HEK293T (cell line): ENCODE data around the gene OR2K2.
"Not testable (repeated sequence)": the region's sequence is repeated elsewhere in the genome, so short reads cannot be mapped to it uniquely, and the experiment has no call there.

ENCODE experiments used
- CTCF ChIA-PET: fragments of 350-600 bp; formaldehyde crosslinking; extraction: SDS; loops from one replicate; lab custom pipeline; 2021; ENCODE audit warnings: antibody characterized with exemption, inconsistent platforms; lab: Yijun Ruan, JAX
- POLR2A ChIA-PET: fragments of 350-600 bp; formaldehyde crosslinking; extraction: SDS; loops from one replicate; lab custom pipeline; 2020; ENCODE audit warnings: antibody characterized with exemption, inconsistent platforms; lab: Yijun Ruan, JAX
- DNase-seq: peaks from one replicate; pipeline ENCODE4 v3.0.0; 2012; ENCODE audit warnings: mixed read lengths; ENCODE audit errors: extremely low spot score
- ARNT ChIP-seq: fragments of 450-650 bp; IDR thresholded peaks from 2 replicates; pipeline ENCODE4 v1.6.1; 2017; ENCODE audit warnings: mild to moderate bottlenecking
- BHLHE40 ChIP-seq: fragments of 450-650 bp; IDR thresholded peaks from 2 replicates; pipeline ENCODE4 v1.6.1; 2016; ENCODE audit warnings: mild to moderate bottlenecking, moderate library complexity, borderline replicate concordance
- CTBP1 ChIP-seq: fragments of 450-650 bp; IDR thresholded peaks from 2 replicates; pipeline ENCODE4 v1.6.1; 2016; ENCODE audit warnings: borderline replicate concordance
- ELF4 ChIP-seq: fragments of 450-650 bp; IDR thresholded peaks from 2 replicates; pipeline ENCODE4 v1.6.1; 2017; ENCODE audit warnings: antibody characterized with exemption
- FOXA1 ChIP-seq: fragments of 450-650 bp; IDR thresholded peaks from 2 replicates; pipeline ENCODE4 v1.6.1; 2016; ENCODE audit warnings: mild to moderate bottlenecking
- FOXK2 ChIP-seq: fragments of 450-650 bp; IDR thresholded peaks from 2 replicates; pipeline ENCODE4 v1.6.1; 2016; ENCODE audit warnings: mild to moderate bottlenecking
- FOXM1 ChIP-seq: fragments of 450-650 bp; IDR thresholded peaks from 2 replicates; pipeline ENCODE4 v1.6.1; 2017; ENCODE audit warnings: mild to moderate bottlenecking, borderline replicate concordance
- HDGF ChIP-seq: fragments of 450-650 bp; IDR thresholded peaks from 2 replicates; pipeline ENCODE4 v1.6.1; 2017; ENCODE audit warnings: antibody characterized with exemption, borderline replicate concordance
- L3MBTL2 ChIP-seq: fragments of 450-650 bp; conservative IDR thresholded peaks from 2 replicates; pipeline ENCODE4 v1.6.1; 2016; ENCODE audit warnings: mild to moderate bottlenecking
- LEF1 ChIP-seq: fragments of 450-650 bp; IDR thresholded peaks from 2 replicates; pipeline ENCODE4 v1.6.1; 2017; ENCODE audit warnings: mild to moderate bottlenecking, borderline replicate concordance
- NFRKB ChIP-seq: fragments of 450-650 bp; IDR thresholded peaks from 2 replicates; pipeline ENCODE4 v1.6.1; 2016; ENCODE audit warnings: mild to moderate bottlenecking, moderate library complexity
- SP1 ChIP-seq: fragments of 450-650 bp; IDR thresholded peaks from 2 replicates; pipeline ENCODE4 v1.6.1; 2017
- SUZ12 ChIP-seq: fragments of 450-650 bp; IDR thresholded peaks from 2 replicates; pipeline ENCODE4 v1.6.1; 2016; ENCODE audit warnings: mild to moderate bottlenecking
- TARDBP ChIP-seq: fragments of 450-650 bp; IDR thresholded peaks from 2 replicates; pipeline ENCODE4 v1.6.1; 2016
- ZNF384 ChIP-seq: fragments of 450-650 bp; IDR thresholded peaks from 2 replicates; pipeline ENCODE4 v1.6.1; 2016
- TF ChIP-seq, protein P1 (sequence below): fragments of 450-650 bp; IDR thresholded peaks from 2 replicates; pipeline ENCODE4 v1.6.1; 2016

Gene OR2K2

DNA sequence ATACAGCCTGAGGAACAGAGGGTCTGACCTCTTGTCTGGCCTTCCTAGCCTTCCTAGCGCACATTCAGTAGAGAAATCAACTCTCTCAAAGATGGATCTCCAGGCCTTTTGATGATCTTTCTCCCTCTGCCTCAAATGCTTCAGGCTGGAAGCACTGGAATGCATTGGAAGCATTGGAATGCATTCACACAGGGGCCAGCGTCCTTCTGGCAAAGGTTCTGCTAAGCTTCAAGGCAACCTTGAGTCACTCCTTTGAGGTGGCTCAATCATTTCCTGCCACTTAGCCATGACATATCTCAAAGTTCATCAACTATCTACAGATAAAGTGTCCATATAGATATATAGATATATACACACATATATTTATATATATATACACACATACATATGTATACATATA, 42.9 kb downstream of the OR2K2 start:
- TF ChIP-seq LEF1 = no peak
- no peak for TF ChIP-seq HDGF
- no peak for TF ChIP-seq NFRKB
- no peak for TF ChIP-seq ELF4
- TF ChIP-seq FOXM1 = no peak
- TF ChIP-seq, protein P1, sequence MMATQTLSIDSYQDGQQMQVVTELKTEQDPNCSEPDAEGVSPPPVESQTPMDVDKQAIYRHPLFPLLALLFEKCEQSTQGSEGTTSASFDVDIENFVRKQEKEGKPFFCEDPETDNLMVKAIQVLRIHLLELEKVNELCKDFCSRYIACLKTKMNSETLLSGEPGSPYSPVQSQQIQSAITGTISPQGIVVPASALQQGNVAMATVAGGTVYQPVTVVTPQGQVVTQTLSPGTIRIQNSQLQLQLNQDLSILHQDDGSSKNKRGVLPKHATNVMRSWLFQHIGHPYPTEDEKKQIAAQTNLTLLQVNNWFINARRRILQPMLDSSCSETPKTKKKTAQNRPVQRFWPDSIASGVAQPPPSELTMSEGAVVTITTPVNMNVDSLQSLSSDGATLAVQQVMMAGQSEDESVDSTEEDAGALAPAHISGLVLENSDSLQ = no peak
- TF ChIP-seq ARNT = no peak
- no peak for TF ChIP-seq SP1
- no peak for TF ChIP-seq L3MBTL2
- TF ChIP-seq ZNF384 = no peak
- no peak for TF ChIP-seq SUZ12
- no peak for TF ChIP-seq CTBP1
- TF ChIP-seq BHLHE40 = no peak
- TF ChIP-seq FOXA1 = no peak
- no peak for TF ChIP-seq TARDBP
- ChIA-PET POLR2A (no interaction called here), CTCF (interaction anchor here (0.6 kb wide), 1 partner anchor 524 kb away, joined by 3 read pairs; no protein-coding TSS in a partner anchor)
- DNase-seq = no peak

DNA sequence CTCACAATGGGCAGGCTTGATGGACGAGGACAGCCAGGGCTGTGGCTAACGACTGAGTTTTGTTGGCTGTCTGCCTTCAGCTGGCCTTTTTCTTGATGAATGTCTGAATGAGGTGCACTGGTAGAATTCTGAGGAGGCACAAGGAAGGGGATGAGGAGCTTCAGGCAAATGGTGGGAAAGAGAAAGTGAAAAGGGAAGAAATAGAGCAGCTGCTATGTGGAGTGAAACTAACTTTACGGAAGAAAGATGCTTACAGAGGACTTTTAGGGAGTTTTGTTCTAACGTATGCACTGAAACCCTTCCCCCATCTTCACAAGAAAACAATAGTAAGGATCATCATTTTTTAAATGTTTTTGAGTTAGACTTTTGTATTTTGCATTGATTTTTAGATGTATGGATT, 45.3 kb downstream of the OR2K2 start:
- ChIA-PET CTCF (no interaction called here), POLR2A (interaction anchor here (0.6 kb wide), 1 partner anchor 1774 kb away, joined by 3 read pairs; no protein-coding TSS in a partner anchor)
- TF ChIP-seq SUZ12 (no peak), SP1 (no peak), ELF4 (no peak), ARNT (no peak), LEF1 (no peak), NFRKB (no peak), ZNF384 (no peak), L3MBTL2 (no peak), FOXA1 (no peak), BHLHE40 (no peak), FOXK2 (no peak), FOXM1 (no peak), HDGF (no peak), CTBP1 (no peak), TARDBP (no peak)
- TF ChIP-seq, protein P1 = no peak
- no peak for DNase-seq

DNA sequence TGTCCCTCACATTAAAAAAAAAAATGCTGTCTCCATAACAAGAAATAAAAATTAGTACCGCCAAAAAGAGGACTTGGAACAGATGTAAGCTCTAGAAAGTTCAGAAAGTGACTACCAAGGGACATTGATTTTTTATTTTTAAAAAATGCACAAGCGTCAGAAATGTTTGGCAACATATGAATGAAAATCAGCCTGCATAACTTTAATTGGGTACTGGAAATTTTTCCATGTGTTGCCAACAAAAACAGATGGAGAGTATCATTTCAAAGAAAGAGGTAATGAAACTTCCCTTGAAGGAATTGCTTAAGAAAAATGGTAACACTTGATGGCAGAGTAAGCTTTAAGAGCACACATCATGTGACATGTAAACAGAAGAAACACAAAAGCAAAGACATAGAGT, 47.2 kb downstream of the OR2K2 start:
- CTCF ChIA-PET = no interaction called here
- DNase-seq = no peak
- TF ChIP-seq SUZ12 (no peak), BHLHE40 (no peak), CTBP1 (no peak), ZNF384 (no peak), TARDBP (no peak), L3MBTL2 (no peak), FOXA1 (no peak), NFRKB (no peak), SP1 (no peak), ARNT (no peak), FOXK2 (no peak)
- TF ChIP-seq, protein P1 = no peak
- POLR2A ChIA-PET = no interaction called here

DNA sequence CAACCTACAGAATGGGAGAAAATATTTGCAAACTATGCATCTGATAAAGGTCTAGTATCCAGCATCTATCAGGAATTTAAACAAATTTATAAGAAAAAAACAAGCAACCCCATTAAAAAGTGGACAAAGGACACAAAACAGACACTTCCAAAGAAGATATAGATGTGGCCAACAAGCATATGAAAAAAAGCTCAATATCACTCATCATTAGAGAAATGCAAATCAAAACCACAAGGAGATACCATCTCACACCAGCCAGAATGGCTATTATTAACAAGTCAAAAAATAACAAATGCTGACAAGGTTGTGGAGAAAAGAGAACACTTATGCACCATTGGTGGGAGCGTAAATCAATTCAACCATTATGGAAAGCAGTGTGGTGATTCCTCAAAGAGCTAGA, 49.2 kb downstream of the OR2K2 start:
- POLR2A ChIA-PET, CTCF ChIA-PET, DNase-seq: not testable (repeated sequence)
